ENCODE data around the gene PIGT. TPM values are rescaled to one million over a fixed set of nuclear protein-coding genes. Genes with fewer than 3 reads are reported as not detected.

The PIGT gene
- total and polyA plus RNA-seq, 2 of the 13 experiments (the other 11 are each of a cell fraction or from before 2014, with no cell fraction given) = 65.9 to 74.1 TPM

- no peak for TF ChIP-seq E2F1 (CRISPR knock-in tag; IDR thresholded peaks at IDR 0.05)
- peak; percentile 68; the same call in 1 of the 2 replicates for TF ChIP-seq MIER2 (CRISPR knock-in tag; IDR thresholded peaks at IDR 0.05)
- TF ChIP-seq ZFP1 (CRISPR knock-in tag; IDR thresholded peaks at IDR 0.05) = no peak
- TF ChIP-seq, protein P1, sequence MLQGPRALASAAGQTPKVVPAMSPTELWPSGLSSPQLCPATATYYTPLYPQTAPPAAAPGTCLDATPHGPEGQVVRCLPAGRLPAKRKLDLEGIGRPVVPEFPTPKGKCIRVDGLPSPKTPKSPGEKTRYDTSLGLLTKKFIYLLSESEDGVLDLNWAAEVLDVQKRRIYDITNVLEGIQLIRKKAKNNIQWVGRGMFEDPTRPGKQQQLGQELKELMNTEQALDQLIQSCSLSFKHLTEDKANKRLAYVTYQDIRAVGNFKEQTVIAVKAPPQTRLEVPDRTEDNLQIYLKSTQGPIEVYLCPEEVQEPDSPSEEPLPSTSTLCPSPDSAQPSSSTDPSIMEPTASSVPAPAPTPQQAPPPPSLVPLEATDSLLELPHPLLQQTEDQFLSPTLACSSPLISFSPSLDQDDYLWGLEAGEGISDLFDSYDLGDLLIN (CRISPR knock-in tag; IDR thresholded peaks at IDR 0.05; ENCODE audit: borderline replicate concordance) = no peak
- TF ChIP-seq, protein P2, sequence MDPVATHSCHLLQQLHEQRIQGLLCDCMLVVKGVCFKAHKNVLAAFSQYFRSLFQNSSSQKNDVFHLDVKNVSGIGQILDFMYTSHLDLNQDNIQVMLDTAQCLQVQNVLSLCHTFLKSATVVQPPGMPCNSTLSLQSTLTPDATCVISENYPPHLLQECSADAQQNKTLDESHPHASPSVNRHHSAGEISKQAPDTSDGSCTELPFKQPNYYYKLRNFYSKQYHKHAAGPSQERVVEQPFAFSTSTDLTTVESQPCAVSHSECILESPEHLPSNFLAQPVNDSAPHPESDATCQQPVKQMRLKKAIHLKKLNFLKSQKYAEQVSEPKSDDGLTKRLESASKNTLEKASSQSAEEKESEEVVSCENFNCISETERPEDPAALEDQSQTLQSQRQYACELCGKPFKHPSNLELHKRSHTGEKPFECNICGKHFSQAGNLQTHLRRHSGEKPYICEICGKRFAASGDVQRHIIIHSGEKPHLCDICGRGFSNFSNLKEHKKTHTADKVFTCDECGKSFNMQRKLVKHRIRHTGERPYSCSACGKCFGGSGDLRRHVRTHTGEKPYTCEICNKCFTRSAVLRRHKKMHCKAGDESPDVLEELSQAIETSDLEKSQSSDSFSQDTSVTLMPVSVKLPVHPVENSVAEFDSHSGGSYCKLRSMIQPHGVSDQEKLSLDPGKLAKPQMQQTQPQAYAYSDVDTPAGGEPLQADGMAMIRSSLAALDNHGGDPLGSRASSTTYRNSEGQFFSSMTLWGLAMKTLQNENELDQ (CRISPR knock-in tag; IDR thresholded peaks at IDR 0.05; ENCODE audit: borderline replicate concordance) = peak; percentile 61
- no peak for TF ChIP-seq ZNF530 (CRISPR knock-in tag; IDR thresholded peaks at IDR 0.05; ENCODE audit: low read depth)
- TF ChIP-seq ETS1 (CRISPR knock-in tag; IDR thresholded peaks at IDR 0.05) = no peak
- TF ChIP-seq SMARCE1 (IDR thresholded peaks at IDR 0.05; ENCODE audit: borderline replicate concordance) = no peak
- TF ChIP-seq CREB1 (IDR thresholded peaks at IDR 0.05) = no peak
- TF ChIP-seq CREB1 (CRISPR knock-in tag; IDR thresholded peaks at IDR 0.05) = no peak
- no peak for TF ChIP-seq ZNF777 (CRISPR knock-in tag; IDR thresholded peaks at IDR 0.05)
- TF ChIP-seq SOX5 (CRISPR knock-in tag; IDR thresholded peaks at IDR 0.05; ENCODE audit: borderline replicate concordance) = peak; percentile 56
- TF ChIP-seq TRIM24 (CRISPR knock-in tag; IDR thresholded peaks at IDR 0.05) = no peak
- peak; percentile 68; the same call in 1 of the 2 replicates for TF ChIP-seq ZNF337 (CRISPR knock-in tag; IDR thresholded peaks at IDR 0.05; ENCODE audit: borderline replicate concordance, low read depth)
- TF ChIP-seq ZFP62 (CRISPR knock-in tag; IDR thresholded peaks at IDR 0.05) = no peak
- no peak for TF ChIP-seq NR2F1 (CRISPR knock-in tag; IDR thresholded peaks at IDR 0.05)
- TF ChIP-seq EEA1 (CRISPR knock-in tag; IDR thresholded peaks at IDR 0.05; ENCODE audit: borderline replicate concordance) = no peak; the same call in 1 of the 2 replicates
- TF ChIP-seq, protein P3, sequence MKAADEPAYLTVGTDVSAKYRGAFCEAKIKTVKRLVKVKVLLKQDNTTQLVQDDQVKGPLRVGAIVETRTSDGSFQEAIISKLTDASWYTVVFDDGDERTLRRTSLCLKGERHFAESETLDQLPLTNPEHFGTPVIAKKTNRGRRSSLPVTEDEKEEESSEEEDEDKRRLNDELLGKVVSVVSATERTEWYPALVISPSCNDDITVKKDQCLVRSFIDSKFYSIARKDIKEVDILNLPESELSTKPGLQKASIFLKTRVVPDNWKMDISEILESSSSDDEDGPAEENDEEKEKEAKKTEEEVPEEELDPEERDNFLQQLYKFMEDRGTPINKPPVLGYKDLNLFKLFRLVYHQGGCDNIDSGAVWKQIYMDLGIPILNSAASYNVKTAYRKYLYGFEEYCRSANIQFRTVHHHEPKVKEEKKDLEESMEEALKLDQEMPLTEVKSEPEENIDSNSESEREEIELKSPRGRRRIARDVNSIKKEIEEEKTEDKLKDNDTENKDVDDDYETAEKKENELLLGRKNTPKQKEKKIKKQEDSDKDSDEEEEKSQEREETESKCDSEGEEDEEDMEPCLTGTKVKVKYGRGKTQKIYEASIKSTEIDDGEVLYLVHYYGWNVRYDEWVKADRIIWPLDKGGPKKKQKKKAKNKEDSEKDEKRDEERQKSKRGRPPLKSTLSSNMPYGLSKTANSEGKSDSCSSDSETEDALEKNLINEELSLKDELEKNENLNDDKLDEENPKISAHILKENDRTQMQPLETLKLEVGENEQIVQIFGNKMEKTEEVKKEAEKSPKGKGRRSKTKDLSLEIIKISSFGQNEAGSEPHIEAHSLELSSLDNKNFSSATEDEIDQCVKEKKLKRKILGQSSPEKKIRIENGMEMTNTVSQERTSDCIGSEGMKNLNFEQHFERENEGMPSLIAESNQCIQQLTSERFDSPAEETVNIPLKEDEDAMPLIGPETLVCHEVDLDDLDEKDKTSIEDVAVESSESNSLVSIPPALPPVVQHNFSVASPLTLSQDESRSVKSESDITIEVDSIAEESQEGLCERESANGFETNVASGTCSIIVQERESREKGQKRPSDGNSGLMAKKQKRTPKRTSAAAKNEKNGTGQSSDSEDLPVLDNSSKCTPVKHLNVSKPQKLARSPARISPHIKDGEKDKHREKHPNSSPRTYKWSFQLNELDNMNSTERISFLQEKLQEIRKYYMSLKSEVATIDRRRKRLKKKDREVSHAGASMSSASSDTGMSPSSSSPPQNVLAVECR (CRISPR knock-in tag; IDR thresholded peaks at IDR 0.05; ENCODE audit: borderline replicate concordance) = peak; percentile 60; the same call in 1 of the 2 replicates
Observed at GRCh38 chr20:45436732-45437485, 21.0 kb downstream of the PIGT start (continued).

Measured in HepG2 (cell line).